Eye (tissue), 1 donor: Measurements from ENCODE around the gene SYNGR4.

Experiments used
- DNase-seq: peaks from one replicate; pipeline ENCODE4 v3.0.0-alpha.2; 2015

The SYNGR4 gene

GRCh38 chr19:48397263-48398101 lies 33.3 kb downstream of the SYNGR4 start:
- no peak for DNase-seq

DNA sequence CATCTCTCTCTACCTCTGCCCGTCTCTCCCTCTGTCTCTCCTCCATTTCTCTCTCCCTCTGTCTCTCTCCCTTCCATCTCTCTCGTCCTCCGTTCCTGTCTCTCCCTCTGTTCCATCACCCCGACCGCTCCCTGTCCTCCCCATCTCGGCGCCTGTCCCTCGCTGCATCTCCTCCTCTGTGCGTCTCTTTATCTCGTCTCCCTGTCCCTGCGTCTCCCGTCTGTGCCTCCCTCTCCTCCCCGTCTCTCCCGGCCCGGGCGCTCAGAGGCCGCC lies 33.9 kb downstream of the SYNGR4 start:
- peak; percentile 55 for DNase-seq

- peak; percentile 87 for DNase-seq
Observed at GRCh38 chr19:48398375-48399235, 34.4 kb downstream of the SYNGR4 start.

DNA sequence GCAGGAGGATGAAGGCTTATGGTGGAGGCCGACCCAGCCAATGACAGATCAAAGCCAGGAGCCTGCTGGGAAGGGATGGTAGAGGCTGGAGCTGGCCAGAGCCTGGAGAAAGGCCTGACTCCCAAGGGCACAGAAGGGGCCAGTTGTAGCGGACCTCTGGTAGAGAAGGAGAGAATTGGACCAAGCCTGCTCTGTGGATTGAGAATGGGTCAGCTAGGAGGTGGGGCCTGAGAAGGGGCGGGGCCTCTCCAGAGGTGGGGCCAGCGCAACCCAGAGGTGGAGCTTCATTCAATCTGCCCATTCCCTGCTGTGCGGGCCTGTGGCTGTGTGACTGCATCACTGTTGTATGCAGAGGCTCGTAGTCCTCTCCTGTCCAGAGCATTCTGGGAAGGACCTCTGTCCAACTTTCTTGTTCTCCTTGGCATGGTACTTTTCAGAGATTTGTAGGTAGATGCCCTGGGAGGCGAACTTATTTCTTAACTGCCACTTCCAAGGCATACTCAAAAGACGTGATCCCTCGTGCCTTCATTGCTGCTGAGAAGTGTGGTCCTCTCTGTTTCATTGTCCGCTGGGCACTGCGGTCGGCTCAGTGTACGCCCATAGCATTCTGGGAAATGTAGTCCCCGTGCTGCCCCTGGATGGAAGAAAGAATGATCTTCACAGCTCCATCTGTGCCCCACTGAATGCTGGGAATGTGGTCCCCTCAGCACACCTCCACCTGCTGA lies 36.0 kb downstream of the SYNGR4 start:
- peak; percentile 80 for DNase-seq

- DNase-seq, result no peak
Observed at GRCh38 chr19:48401287-48401686, 37.1 kb downstream of the SYNGR4 start.

GRCh38 chr19:48403606-48404005 lies 39.4 kb downstream of the SYNGR4 start:
- DNase-seq, result peak; percentile 85

GRCh38 chr19:48405010-48405659 lies 41.0 kb downstream of the SYNGR4 start:
- DNase-seq, result no peak

- no peak for DNase-seq
Observed at GRCh38 chr19:48405850-48406249, 41.7 kb downstream of the SYNGR4 start.

DNA sequence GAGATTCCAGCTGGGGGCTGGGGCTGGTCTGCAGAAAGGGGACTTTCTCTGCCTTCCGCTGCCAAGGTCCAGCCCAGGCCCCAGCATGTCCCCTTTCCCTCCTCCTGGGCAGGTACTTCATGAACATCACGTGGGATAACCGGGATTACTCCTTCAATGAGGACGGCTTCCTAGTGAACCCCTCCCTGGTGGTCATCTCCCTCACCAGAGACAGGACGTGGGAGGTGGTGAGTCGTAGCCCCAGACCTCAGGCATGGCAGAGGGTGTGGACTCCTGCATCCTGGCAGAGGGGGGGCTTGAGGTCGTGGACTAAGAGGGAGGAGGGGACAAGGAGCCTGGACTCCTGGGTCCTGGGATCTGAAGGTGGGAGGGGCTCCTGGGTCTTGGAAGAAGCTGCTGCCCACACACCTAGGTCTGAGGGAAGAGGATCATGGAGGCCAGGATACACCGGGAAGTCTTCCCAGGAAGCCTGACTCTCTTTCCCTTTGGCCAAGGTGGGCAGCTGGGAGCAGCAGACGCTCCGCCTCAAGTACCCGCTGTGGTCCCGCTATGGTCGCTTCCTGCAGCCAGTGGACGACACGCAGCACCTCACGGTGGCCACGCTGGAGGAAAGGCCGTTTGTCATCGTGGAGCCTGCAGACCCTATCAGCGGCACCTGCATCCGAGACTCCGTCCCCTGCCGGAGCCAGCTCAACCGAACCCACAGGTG lies 49.9 kb downstream of the SYNGR4 start:
- peak; percentile 32 for DNase-seq

GRCh38 chr19:48415395-48415794 lies 51.2 kb downstream of the SYNGR4 start:
- peak; percentile 71 for DNase-seq

DNA sequence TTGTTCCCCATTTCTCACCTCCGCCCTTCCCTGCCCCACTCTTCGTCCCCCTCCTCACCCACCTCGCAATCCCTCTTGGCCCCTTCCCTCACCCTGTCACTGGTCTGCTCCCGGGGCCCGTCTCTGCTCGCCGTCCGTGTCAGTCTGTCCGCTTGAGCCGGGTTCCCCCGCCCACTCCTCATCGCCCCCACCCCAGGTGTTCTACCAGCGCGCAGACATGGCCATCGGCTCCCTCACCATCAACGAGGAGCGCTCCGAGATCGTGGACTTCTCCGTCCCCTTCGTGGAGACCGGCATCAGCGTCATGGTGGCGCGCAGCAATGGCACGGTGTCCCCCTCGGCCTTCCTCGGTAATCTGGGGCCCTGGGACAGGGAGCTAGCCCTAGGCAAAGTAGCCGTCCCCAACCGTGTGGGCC lies 51.6 kb downstream of the SYNGR4 start:
- DNase-seq, result no peak

DNA sequence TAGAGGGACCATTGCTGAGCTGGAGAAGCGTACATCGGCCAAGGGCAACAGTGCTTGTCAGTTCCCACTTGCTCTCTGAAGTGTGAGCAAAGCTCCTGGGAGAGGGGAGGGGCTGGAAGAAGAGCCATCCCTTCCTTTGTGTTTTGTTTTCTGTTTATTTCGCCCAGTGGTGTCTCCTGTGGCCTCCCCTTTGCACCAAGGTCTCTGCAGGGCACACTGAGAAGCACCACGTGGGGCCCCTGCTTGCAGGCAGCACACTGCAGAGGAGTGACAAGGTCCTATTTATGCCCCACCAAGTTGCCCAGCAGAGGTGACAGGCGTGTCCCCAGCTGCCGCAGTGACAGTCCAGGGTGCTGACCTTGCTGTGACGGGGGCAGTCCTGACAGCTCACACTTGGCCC lies 53.3 kb downstream of the SYNGR4 start:
- peak; percentile 71 for DNase-seq

GRCh38 chr19:48418317-48419064 lies 54.3 kb downstream of the SYNGR4 start:
- no peak for DNase-seq

DNA sequence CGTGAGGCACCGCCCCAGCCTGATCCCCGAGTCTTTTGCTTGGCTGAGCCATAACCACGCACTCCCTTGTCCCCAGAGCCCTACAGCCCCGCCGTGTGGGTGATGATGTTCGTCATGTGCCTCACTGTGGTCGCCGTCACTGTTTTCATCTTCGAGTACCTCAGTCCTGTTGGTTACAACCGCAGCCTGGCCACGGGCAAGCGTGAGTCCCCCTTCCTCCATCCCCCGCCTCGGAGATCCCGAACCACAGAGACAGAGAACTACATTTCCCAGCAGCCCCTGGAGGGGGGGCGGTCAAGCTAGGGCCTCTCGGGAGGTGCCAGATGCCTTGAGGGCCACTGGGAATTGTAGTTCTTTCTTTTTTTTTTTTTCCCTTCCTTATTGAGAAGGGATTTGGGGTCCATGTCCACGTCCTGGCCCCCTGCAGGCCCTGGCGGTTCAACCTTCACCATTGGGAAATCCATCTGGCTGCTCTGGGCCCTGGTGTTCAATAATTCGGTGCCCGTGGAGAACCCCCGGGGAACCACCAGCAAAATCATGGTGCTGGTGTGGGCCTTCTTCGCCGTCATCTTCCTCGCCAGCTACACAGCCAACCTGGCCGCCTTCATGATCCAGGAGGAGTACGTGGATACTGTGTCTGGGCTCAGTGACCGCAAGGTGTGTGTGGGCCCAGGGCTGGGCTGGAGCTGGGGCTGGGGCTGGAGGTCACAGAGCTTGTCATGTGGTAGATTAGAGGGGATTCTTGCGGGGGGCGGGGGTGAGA lies 55.2 kb downstream of the SYNGR4 start:
- peak; percentile 86 for DNase-seq

DNA sequence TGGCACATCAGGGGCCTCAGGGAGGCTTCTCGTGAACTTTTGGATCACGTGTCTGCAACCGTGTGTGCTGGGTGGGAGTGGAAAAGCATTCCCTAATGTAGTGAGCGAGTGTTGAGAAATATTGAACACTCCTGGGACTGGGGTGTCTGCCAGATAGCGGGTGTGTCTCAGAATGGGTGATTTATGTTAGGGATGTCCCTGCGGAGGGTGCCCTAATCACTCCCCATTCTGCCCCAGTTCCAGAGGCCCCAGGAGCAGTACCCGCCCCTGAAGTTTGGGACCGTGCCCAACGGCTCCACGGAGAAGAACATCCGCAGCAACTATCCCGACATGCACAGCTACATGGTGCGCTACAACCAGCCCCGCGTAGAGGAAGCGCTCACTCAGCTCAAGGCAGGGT lies 57.4 kb downstream of the SYNGR4 start:
- no peak for DNase-seq

DNA sequence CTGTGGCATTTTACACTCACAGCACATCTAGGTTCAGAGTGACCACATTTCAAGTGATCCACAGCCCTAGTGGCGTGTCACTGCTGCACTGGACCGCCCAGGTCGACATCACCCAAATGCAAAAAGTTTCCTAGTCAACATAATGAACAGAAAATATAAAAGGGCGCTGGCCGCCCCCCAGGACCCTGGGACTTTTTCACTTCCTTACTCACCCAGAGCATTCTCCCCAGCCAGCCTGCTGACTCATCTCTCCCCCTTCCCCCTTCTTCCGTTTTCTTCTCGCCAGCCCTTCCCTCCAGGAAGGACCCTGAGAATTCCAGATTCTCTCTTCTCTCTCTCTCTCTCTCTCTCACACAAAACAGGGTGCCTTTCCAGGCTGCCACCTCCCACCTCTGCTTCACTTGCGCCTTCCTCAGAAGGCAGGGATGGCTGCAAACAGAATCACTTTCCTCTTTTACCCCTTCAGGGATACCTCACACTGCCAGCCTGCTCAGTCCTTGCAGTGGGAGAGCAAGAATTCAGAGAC lies 60.6 kb downstream of the SYNGR4 start:
- DNase-seq, result no peak
